HG03103 (cell line): Measurements from ENCODE around the gene NR2E1.

Experiments
- ATAC-seq: cut with Tn5 transposase; IDR thresholded peaks from one replicate; pipeline ENCODE4 v1.9.1; 2021; ENCODE audit warnings: low read depth; ENCODE audit not compliant: unreplicated experiment

NR2E1 gene

GRCh38 chr6:108203189-108204112 is 37.6 kb downstream of the NR2E1 start:
- ATAC-seq = no peak

GRCh38 chr6:108207013-108207412 is 41.2 kb downstream of the NR2E1 start:
- ATAC-seq = no peak

DNA sequence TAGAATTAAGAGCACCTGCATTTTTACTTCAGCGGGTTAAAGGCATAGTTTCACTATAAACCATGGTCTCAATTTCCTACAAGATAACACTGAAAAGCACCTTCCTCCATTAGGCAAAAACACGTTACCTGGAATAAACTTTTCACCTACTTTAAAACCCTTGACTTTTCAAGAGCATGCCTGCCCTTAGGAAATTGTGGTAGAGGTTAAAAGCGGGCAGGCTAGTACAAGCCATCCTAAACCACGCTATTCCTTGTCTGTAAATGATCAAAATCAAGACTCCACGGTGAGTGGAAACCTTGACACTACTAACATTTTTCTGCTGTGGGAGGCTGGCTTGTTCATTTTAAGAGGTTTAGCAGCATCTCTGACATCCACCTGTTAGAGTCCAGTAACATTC is 43.9 kb downstream of the NR2E1 start:
- ATAC-seq = no peak

GRCh38 chr6:108210556-108210955 is 44.7 kb downstream of the NR2E1 start:
- no peak for ATAC-seq

DNA sequence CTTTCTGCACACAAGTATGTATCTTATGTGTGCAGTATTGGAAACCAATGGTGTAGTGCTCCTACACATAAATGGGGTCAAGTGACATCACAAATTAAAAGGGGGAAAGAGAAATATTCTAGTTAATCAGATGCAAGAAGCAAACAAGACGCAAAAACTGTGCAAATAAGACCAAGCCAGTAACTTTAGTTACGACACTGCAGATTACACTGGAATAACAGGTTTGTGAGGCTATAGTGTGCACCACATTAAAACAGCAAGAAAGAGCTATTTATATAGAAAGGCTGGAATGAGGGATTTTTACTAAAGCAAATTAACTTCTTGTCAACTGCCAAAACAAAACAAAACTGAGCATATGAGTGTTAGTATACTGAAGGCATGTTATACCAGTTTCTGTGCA is 45.8 kb downstream of the NR2E1 start:
- no peak for ATAC-seq

DNA sequence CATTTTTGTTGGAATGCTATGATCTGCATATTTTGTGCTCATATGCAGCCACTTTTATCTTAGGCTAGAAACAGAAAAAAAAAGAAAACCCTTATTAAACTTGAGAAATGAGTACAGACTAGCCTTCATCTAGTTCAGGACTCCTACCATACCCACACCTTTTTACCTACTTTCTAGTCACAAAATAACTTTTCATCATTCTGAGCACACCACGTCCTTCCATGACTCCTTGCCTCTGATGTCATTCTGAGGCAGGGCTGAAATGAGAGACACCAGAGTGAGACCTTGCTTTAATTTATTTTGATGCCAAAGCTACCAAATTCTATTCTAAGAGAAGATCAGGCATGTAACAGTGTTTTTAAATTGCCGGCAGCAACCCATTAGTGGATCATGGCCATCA is 56.2 kb downstream of the NR2E1 start:
- no peak for ATAC-seq

- no peak for ATAC-seq
These were observed 56.7 kb downstream of the NR2E1 start for GRCh38 chr6:108222504-108222903.

DNA sequence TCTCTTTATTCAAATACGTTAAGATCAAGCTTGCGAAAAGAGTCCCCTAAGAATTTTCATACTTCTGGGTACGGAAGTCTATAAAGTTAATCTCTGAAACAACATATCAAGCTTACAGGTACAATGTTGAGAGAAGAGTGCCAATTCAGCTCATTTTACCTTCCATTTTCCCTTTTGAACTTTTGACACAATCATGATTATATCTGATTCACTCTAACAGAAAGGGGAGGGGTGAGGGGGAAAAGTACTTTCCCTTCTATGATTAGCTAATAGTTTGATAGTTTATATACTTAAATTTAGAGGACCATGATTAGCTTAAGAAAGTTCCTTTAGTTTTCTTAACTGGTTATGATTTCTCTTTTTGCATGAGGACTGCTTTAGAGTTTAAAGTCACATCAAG is 61.5 kb downstream of the NR2E1 start:
- no peak for ATAC-seq

DNA sequence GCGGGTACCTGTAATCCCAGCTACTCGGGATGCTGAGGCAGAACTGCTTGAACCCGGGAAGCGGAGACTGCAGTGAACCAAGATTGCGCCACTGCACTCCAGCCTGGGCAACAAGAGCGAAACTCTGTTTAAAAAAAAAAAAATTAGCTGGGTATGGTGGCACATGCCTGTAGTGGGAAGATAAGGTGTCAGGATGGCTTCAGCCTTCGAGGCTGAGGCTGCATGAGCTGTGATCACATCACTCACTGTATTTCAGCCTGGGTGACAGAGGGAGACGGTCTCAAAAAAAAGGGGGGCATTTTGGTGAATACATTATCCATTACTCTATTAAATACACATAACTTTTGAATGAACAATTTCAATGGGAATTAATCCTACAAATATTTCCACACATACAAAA is 62.6 kb downstream of the NR2E1 start:
- no peak for ATAC-seq

GRCh38 chr6:108235127-108235526 is 69.3 kb downstream of the NR2E1 start:
- ATAC-seq = no peak

GRCh38 chr6:108236791-108237190 is 71.0 kb downstream of the NR2E1 start:
- no peak for ATAC-seq

GRCh38 chr6:108238322-108238721 is 72.5 kb downstream of the NR2E1 start:
- no peak for ATAC-seq
